ENCODE measurements around the gene RNASET2.

RNASET2 gene

GRCh38 chr6:166946125-166946524 lies 10.2 kb downstream of the RNASET2 start:
- DNase-seq (ENCODE audit: low read depth in 2 of 2): no peak

- DNase-seq (ENCODE audit: low read depth in 2 of 2): no peak
Measured at GRCh38 chr6:166944666-166945256, 11.6 kb downstream of the RNASET2 start.

GRCh38 chr6:166942393-166943168 lies 13.8 kb downstream of the RNASET2 start:
- DNase-seq (ENCODE audit: low read depth in 2 of 2): no peak

- DNase-seq (ENCODE audit: low read depth in 2 of 2): no peak
Measured at GRCh38 chr6:166940643-166941068, 15.7 kb downstream of the RNASET2 start.

GRCh38 chr6:166939894-166940293 lies 16.5 kb downstream of the RNASET2 start:
- DNase-seq (ENCODE audit: low read depth in 2 of 2): no peak

- no peak for DNase-seq (ENCODE audit: low read depth in 2 of 2)
Measured at GRCh38 chr6:166939345-166939744, 17.0 kb downstream of the RNASET2 start.

- DNase-seq (ENCODE audit: low read depth in 2 of 2): no peak
Measured at GRCh38 chr6:166938704-166939103, 17.6 kb downstream of the RNASET2 start.

- no peak for DNase-seq (ENCODE audit: low read depth in 2 of 2)
Measured at GRCh38 chr6:166938150-166938549, 18.2 kb downstream of the RNASET2 start.

GRCh38 chr6:166937746-166938145 lies 18.6 kb downstream of the RNASET2 start:
- no peak for DNase-seq (ENCODE audit: low read depth in 2 of 2)

GRCh38 chr6:166936079-166936787 lies 20.1 kb downstream of the RNASET2 start:
- no peak for DNase-seq (ENCODE audit: low read depth in 2 of 2)

- DNase-seq (ENCODE audit: low read depth in 2 of 2): no peak
Measured at GRCh38 chr6:166935353-166935752, 21.0 kb downstream of the RNASET2 start.

- no peak for DNase-seq (ENCODE audit: low read depth in 2 of 2)
Measured at GRCh38 chr6:166934174-166934573, 22.2 kb downstream of the RNASET2 start.

GRCh38 chr6:166933396-166933795 lies 23.0 kb downstream of the RNASET2 start:
- DNase-seq (ENCODE audit: low read depth in 2 of 2): no peak

- DNase-seq (ENCODE audit: low read depth in 2 of 2): no peak
Measured at GRCh38 chr6:166932616-166933015, 23.7 kb downstream of the RNASET2 start.

GRCh38 chr6:166932116-166932515 lies 24.2 kb downstream of the RNASET2 start:
- no peak for DNase-seq (ENCODE audit: low read depth in 2 of 2)

- DNase-seq (ENCODE audit: low read depth in 2 of 2): no peak
Measured at GRCh38 chr6:166931426-166931970, 24.9 kb downstream of the RNASET2 start.

GRCh38 chr6:166930354-166930891 lies 25.9 kb downstream of the RNASET2 start:
- no peak for DNase-seq (ENCODE audit: low read depth in 2 of 2)

GRCh38 chr6:166929542-166930189 lies 26.7 kb downstream of the RNASET2 start:
- DNase-seq (ENCODE audit: low read depth in 2 of 2): no peak

- no peak for DNase-seq (ENCODE audit: low read depth in 2 of 2)
Measured at GRCh38 chr6:166928644-166929541, 27.5 kb downstream of the RNASET2 start.

- no peak for DNase-seq (ENCODE audit: low read depth in 2 of 2)
Measured at GRCh38 chr6:166927935-166928643, 28.3 kb downstream of the RNASET2 start.

All from stimulated activated CD8-positive, alpha-beta memory T cell treated with anti-CD3 and anti-CD28 coated beads, Interleukin-15, amount 100 ng/mL, for 4 hours (primary cell).